ENCODE results near the gene CRABP2. TPM values are rescaled to one million over a fixed set of nuclear protein-coding genes. Genes with fewer than 3 reads are reported as not detected.
A peak's percentile ranks its signal among the peaks of the same experiment; 100 is the strongest.

The CRABP2 gene
- total and polyA plus RNA-seq, 12 donors: 0.25 to 2.7 (median 1.3) TPM; not detected in 1

DNA sequence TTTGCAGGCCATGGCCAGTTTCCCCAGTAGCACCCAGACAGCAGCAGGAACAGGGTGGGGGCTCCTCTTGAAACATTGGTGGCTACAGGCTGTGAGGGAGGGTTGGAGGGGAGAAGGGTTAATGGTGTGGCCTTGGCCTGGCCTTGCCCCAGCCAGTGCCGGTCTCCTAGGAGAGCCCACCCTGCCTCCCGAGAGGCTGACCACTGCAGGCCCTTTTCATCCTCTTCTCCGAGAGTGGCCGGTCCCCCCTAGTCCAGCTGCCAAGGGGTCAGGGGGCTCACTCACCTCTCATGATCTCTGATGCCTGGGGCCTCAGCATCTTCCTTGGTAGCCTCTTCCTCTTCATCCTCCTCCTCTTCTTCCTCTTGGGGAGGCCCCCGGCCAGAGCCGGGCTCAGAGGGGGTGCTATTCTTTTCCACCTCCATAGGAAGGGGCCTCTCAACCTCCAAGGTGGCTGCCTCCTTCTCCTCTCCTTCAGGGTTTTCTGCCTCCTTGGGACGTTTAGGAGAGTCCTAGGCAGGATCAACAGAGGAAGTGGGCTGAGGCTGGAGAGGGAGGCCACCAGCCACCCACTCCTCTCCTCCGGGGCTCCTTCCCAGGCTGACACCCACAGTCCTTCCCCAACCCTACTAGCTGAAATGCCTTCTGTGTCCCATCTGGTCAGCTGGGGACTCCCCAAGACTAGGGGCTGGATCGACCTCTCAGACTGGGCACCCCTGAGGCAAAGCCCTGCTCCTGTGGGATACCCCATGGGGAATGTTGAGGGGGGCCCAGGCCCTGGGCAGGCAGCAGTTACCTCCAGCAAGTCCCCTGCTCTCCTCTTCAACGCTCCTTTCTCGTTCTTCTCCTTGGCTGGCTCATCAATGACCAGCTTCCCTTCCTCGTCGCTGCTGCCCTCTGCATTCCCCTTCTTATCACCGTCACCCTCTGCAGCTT, 38.3 kb upstream of the CRABP2 start:
- Histone ChIP-seq H3K4me3 (no peak overlapping the region), H3K27ac (peak overlapping the region in 7 of 10 donors; percentile 18 to 100 (median 95)), H3K4me1 (peaks cover 22 to 76% (median 52%) of the 10 kb centered on the region in 9 donors), H3K27me3 (no peaks in the 10 kb centered on the region), H3K9me3 (no peaks in the 10 kb centered on the region), H3K36me3 (peaks cover 0 to 38% (median 21%) of the 10 kb centered on the region in 9 donors)
- 73 to 77% methylated on average over 14 of the region's 14 CpGs for WGBS, 2 donors
- ATAC-seq (no peak), DNase-seq (no peak)
- TF ChIP-seq CTCF (IDR thresholded peaks at IDR 0.05): no peak
- intact Hi-C loops (cut with DNase I): loop anchor here in 1 of 10 donors (10.0 kb wide), 1 partner anchor 239 kb away; the partner anchor contains the start of gene MEF2D

GRCh38 chr1:156742801-156743200, 37.4 kb upstream of the CRABP2 start:
- no peaks in the 10 kb centered on the region for H3K27me3 ChIP-seq
- ATAC-seq (no peak), DNase-seq (no peak)
- H3K9me3 ChIP-seq: no peaks in the 10 kb centered on the region
- TF ChIP-seq CTCF (IDR thresholded peaks at IDR 0.05): no peak
- H3K36me3 ChIP-seq: peaks cover 0 to 46% (median 23%) of the 10 kb centered on the region in 9 donors
- intact Hi-C loops (cut with DNase I): loop anchor here in 1 of 10 donors (10.0 kb wide), 1 partner anchor 238 kb away; the partner anchor contains the start of gene MEF2D
- peak overlapping the region in 1 of 10 donors; percentile 96 for H3K27ac ChIP-seq
- no peak overlapping the region for H3K4me3 ChIP-seq
- WGBS, 2 donors: 91 to 94% methylated on average over 4 of the region's 4 CpGs
- peaks cover 14 to 67% (median 43%) of the 10 kb centered on the region in 9 donors for H3K4me1 ChIP-seq

DNA sequence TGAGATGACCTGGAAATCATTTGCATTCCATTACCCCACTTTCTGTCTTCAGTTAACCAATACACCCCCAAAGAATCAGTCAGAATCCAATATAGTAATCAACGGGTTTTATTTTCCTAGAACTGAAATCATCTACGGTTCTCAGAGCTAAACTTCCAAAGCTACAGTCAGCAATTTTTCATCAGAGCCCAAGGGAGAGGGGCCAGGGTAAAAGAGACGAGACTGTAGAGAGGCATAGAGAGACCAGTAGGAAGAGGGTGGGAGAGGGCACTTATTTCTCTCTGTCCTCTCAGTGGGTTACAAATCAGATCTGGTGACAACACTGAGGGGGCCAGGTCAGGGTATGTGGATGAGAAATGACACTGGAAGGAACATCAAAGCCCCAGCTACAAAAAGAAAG, 36.6 kb upstream of the CRABP2 start:
- no peaks in the 10 kb centered on the region for H3K9me3 ChIP-seq
- peak overlapping the region in 1 of 10 donors; percentile 67 for H3K4me3 ChIP-seq
- H3K27ac ChIP-seq: peak overlapping the region in 9 of 10 donors; percentile 61 to 96 (median 89)
- ATAC-seq (no peak), DNase-seq (no peak)
- 87 to 91% methylated on average over 3 of the region's 3 CpGs for WGBS, 2 donors
- intact Hi-C loops (cut with DNase I): loop anchor here in 1 of 10 donors (10.0 kb wide), 1 partner anchor 237 kb away; the partner anchor contains the start of gene MEF2D
- no peak for TF ChIP-seq CTCF (IDR thresholded peaks at IDR 0.05)
- peaks cover 10 to 60% (median 37%) of the 10 kb centered on the region in 9 donors for H3K4me1 ChIP-seq
- no peaks in the 10 kb centered on the region for H3K27me3 ChIP-seq
- H3K36me3 ChIP-seq: peaks cover 0 to 54% (median 29%) of the 10 kb centered on the region in 9 donors

DNA sequence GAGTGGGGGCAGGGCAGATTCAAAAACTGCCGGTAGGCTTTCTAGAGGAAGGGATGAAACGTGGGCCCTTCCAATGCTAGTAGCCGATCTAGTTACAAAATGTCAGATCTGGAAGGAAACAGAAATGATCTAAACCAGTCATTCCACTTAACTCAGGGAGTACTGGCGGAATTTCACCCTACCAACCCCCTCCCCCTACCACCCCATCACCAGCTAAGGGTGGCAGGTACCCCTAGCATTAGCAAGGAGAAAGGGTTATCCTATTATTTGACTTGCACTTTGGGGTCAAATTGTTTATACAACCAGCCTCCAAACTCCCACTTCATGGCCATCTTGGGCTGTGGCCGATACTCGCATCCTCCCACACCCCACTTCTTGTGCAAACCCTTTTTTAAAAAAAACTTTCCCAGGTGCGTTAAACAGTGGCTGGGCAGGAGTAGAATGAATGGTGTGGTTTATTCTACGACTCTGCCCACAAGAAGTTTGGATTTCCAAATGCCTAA, 36.1 kb upstream of the CRABP2 start:
- intact Hi-C loops (cut with DNase I): loop anchor here in 3 of 10 donors (1.0 to 10.0 kb wide), 3 partner anchors 15 to 237 kb away; partner anchors contain the start of genes PRCC (in 2 of the 3) and MEF2D (in 1 of the 3)
- 57 to 58% methylated on average over 8 of the region's 8 CpGs for WGBS, 2 donors
- Histone ChIP-seq H3K4me1 (peaks cover 10 to 56% (median 35%) of the 10 kb centered on the region in 9 donors), H3K36me3 (peaks cover 0 to 59% (median 34%) of the 10 kb centered on the region in 9 donors), H3K27ac (peak overlapping the region; percentile 59 to 96 (median 88)), H3K27me3 (no peaks in the 10 kb centered on the region), H3K4me3 (peak overlapping the region in 8 of 10 donors; percentile 9 to 87 (median 74)), H3K9me3 (no peaks in the 10 kb centered on the region)
- no peak for TF ChIP-seq CTCF (IDR thresholded peaks at IDR 0.05)
- DNase-seq (no peak), ATAC-seq (peak in 2 of 8 donors; percentile 0 to 2)

Measured in heart right ventricle (tissue), 16 donors.